CD14-positive monocyte (primary cell): ENCODE measurements around the gene TRIM7. TPM values are rescaled to one million over a fixed set of nuclear protein-coding genes. Genes with fewer than 3 reads are reported as not detected.

Experiments
- DNase-seq, 3 donors: peaks; one replicate each; pipeline ENCODE4 v3.0.0-alpha.2; 2011 to 2022
- H2AFZ ChIP-seq: 2 replicates; pipeline ENCODE4 v1.6.0; 2012; ENCODE audit warnings: mild to moderate bottlenecking, low read depth, low read length, inconsistent platforms; ENCODE audit not compliant: insufficient read depth, poor library complexity, severe bottlenecking
- H3K27ac ChIP-seq, 2 donors: 1 replicate in 1 of 2; 2 replicates in 1 of 2; pipeline ENCODE4 v1.5.1; 2012 to 2013; ENCODE audit warnings: low read length in 2 of 2, control low read depth in 1 of 2, inconsistent platforms in 1 of 2, low read depth in 1 of 2, mild to moderate bottlenecking in 1 of 2
- H3K27me3 ChIP-seq, 2 donors: one replicate each; pipeline versions ENCODE4 v1.6.0 to v1.6.1; 2011 to 2013; ENCODE audit warnings: low read length in 2 of 2; ENCODE audit not compliant: control insufficient read depth in 2 of 2, insufficient read depth in 2 of 2
- H3K36me3 ChIP-seq, 2 donors: replicated peaks in 1 of 2; 1 replicate in 1 of 2; 2 replicates in 1 of 2; pipeline versions ENCODE4 v1.5.1 to v1.6.1; 2012 to 2013; ENCODE audit warnings: low read length in 2 of 2, control low read depth in 1 of 2, inconsistent platforms in 1 of 2, mild to moderate bottlenecking in 1 of 2; ENCODE audit not compliant: insufficient read depth in 2 of 2, control insufficient read depth in 1 of 2
- H3K4me1 ChIP-seq, 2 donors: 1 replicate in 1 of 2; 2 replicates in 1 of 2; pipeline versions ENCODE4 v1.5.1 to v1.6.1; 2012 to 2013; ENCODE audit warnings: low read length in 2 of 2, control low read depth in 1 of 2, inconsistent platforms in 1 of 2, mild to moderate bottlenecking in 1 of 2, moderate library complexity in 1 of 2; ENCODE audit not compliant: insufficient read depth in 2 of 2, control insufficient read depth in 1 of 2
- H3K4me2 ChIP-seq: replicated peaks from 2 replicates; pipeline ENCODE3; 2012; ENCODE audit warnings: low read length, moderate library complexity, mild to moderate bottlenecking; ENCODE audit not compliant: poor library complexity, severe bottlenecking; ENCODE audit errors: extremely low read depth
- H3K4me3 ChIP-seq, 3 experiments: fragments of 200-600 bp in 1 of 3; sonication (generic) in 1 of 3; replicated peaks in 1 of 3; 1 replicate in 2 of 3; 2 replicates in 1 of 3; pipeline ENCODE4 v1.5.1; 2011 to 2013; ENCODE audit warnings: low read length in 3 of 3, mild to moderate bottlenecking in 3 of 3, control low read depth in 2 of 3, low read depth in 2 of 3, inconsistent platforms in 1 of 3, moderate library complexity in 1 of 3
- H3K79me2 ChIP-seq: 2 replicates; pipeline ENCODE4 v1.6.0; 2012; ENCODE audit warnings: mild to moderate bottlenecking, control low read depth, inconsistent platforms, low read length, moderate library complexity; ENCODE audit not compliant: insufficient read depth
- H3K9ac ChIP-seq: 2 replicates; pipeline ENCODE4 v1.6.0; 2017; ENCODE audit warnings: low read length, mild to moderate bottlenecking; ENCODE audit not compliant: insufficient read depth, poor library complexity, severe bottlenecking
- H3K9me3 ChIP-seq, 2 donors: replicated peaks in 1 of 2; 1 replicate in 1 of 2; 2 replicates in 1 of 2; pipeline versions ENCODE4 v1.5.1 to v1.6.1; 2012 to 2013; ENCODE audit warnings: low read length in 2 of 2, control low read depth in 1 of 2; ENCODE audit not compliant: control insufficient read depth in 1 of 2, insufficient read depth in 1 of 2
- H4K20me1 ChIP-seq: 2 replicates; pipeline ENCODE4 v1.6.0; 2012; ENCODE audit warnings: mild to moderate bottlenecking, low read length, control low read depth, moderate library complexity; ENCODE audit not compliant: insufficient read depth
- H3K27ac Mint-ChIP-seq, 7 donors: one replicate each; pipeline ENCODE4 v1.8.0; 2020; ENCODE audit warnings: mild to moderate bottlenecking in 7 of 7, mixed read lengths in 7 of 7, moderate library complexity in 6 of 7, inconsistent platforms in 2 of 7
- H3K27me3 Mint-ChIP-seq, 3 donors: one replicate each; pipeline ENCODE4 v1.8.0; 2021 to 2022; ENCODE audit warnings: low read depth in 3 of 3, mild to moderate bottlenecking in 3 of 3, mixed read lengths in 3 of 3, moderate library complexity in 3 of 3, inconsistent platforms in 1 of 3
- H3K36me3 Mint-ChIP-seq, 2 donors: one replicate each; pipeline ENCODE4 v1.8.0; 2020; ENCODE audit warnings: mixed read lengths in 2 of 2, inconsistent platforms in 1 of 2, mild to moderate bottlenecking in 1 of 2
- H3K4me1 Mint-ChIP-seq: one replicate; pipeline ENCODE4 v1.8.0; 2020; ENCODE audit warnings: mild to moderate bottlenecking, mixed read lengths
- H3K4me3 Mint-ChIP-seq, 2 donors: one replicate each; pipeline ENCODE4 v1.8.0; 2020; ENCODE audit warnings: mild to moderate bottlenecking in 2 of 2, mixed read lengths in 2 of 2, moderate library complexity in 1 of 2
- H3K9me3 Mint-ChIP-seq, 7 donors: one replicate each; pipeline ENCODE4 v1.8.0; 2020 to 2022; ENCODE audit warnings: mixed read lengths in 7 of 7, mild to moderate bottlenecking in 6 of 7, moderate library complexity in 6 of 7, inconsistent platforms in 2 of 7
- CTCF ChIP-seq: fragments of 200-600 bp; IDR thresholded peaks from one replicate; pipeline ENCODE4 v1.8.0; 2022; ENCODE audit warnings: antibody characterized with exemption, mild to moderate bottlenecking
- WGBS: methylation state at CpG from one replicate; pipeline ENCODE4 v1.1.5; 2013; ENCODE audit warnings: missing lambda C conversion rate; ENCODE audit not compliant: insufficient coverage; 5-methylcytosine and 5-hydroxymethylcytosine counted together
- intact Hi-C, 2 donors: fragments of 100-400 bp; cut with micrococcal nuclease; formaldehyde crosslinking; loops; one replicate each; pipeline versions ENCODE4 v1.15.0 to v1.15.1; 2023
- polyA plus RNA-seq, 3 donors: library from polyadenylated mRNA; depleted of rRNA in 1 of 3; unstranded in 2 of 3; stranded (reverse) in 1 of 3; fragments of 300-500 nt in 2 of 3; fragments of >200 nt in 1 of 3; fragmentation: Illumina TruSeq in 2 of 3; gene quantifications; 1 replicate in 2 of 3; 2 replicates in 1 of 3; pipeline ENCODE4 v1.2.3, GENCODE V29; 2012 to 2021

The TRIM7 gene
- polyA plus RNA-seq, 3 donors: 9.5 to 12.8 (median 10.3) TPM

- Histone ChIP-seq H2AFZ (no peak overlapping the region), H3K27me3 (no peaks in the 10 kb centered on the region), H3K79me2 (peaks cover 4% of the 10 kb centered on the region), H3K9ac (no peak overlapping the region), H4K20me1 (peaks cover 44% of the 10 kb centered on the region), H3K27ac (peak overlapping the region in 1 of 2 donors; percentile 26), H3K36me3 (peaks cover 53 to 87% of the 10 kb centered on the region in 2 donors), H3K4me1 (no peaks in the 10 kb centered on the region), H3K4me2 (no peak overlapping the region), H3K4me3 (no peak overlapping the region), H3K9me3 (no peaks in the 10 kb centered on the region)
- peak overlapping the region in 6 of 7 donors; percentile 30 to 70 (median 48) for H3K27ac Mint-ChIP-seq
- peaks cover 75 to 91% of the 10 kb centered on the region in 2 donors for H3K36me3 Mint-ChIP-seq
- no peaks in the 10 kb centered on the region for H3K27me3 Mint-ChIP-seq
- intact Hi-C loops: no loop called here
- WGBS: 96% methylated on average over 9 of the region's 16 CpGs
- no peak for DNase-seq
- no peak for TF ChIP-seq CTCF
- H3K9me3 Mint-ChIP-seq: peaks cover 0 to under 1% (median 0%) of the 10 kb centered on the region in 7 donors
- no peak overlapping the region for H3K4me3 Mint-ChIP-seq
- peaks cover 5% of the 10 kb centered on the region for H3K4me1 Mint-ChIP-seq
Observed at GRCh38 chr5:181233088-181233800, 28.2 kb upstream of the TRIM7 start.

- no peak overlapping the region for H3K4me3 Mint-ChIP-seq
- Histone ChIP-seq H3K4me1 (no peaks in the 10 kb centered on the region), H2AFZ (no peak overlapping the region), H3K4me2 (no peak overlapping the region), H3K27me3 (no peaks in the 10 kb centered on the region), H3K4me3 (no peak overlapping the region), H3K79me2 (peaks cover 7% of the 10 kb centered on the region), H3K9me3 (no peaks in the 10 kb centered on the region), H3K9ac (no peak overlapping the region), H3K36me3 (peaks cover 47 to 84% of the 10 kb centered on the region in 2 donors), H3K27ac (peak overlapping the region in 1 of 2 donors; percentile 26), H4K20me1 (peaks cover 38% of the 10 kb centered on the region)
- H3K27me3 Mint-ChIP-seq: no peaks in the 10 kb centered on the region
- intact Hi-C loops: no loop called here
- no peak for DNase-seq
- WGBS: 92% methylated on average over 17 of the region's 18 CpGs
- peaks cover 69 to 91% of the 10 kb centered on the region in 2 donors for H3K36me3 Mint-ChIP-seq
- no peak for TF ChIP-seq CTCF
- peak overlapping the region in 3 of 7 donors; percentile 6 to 70 (median 9) for H3K27ac Mint-ChIP-seq
- peaks cover 5% of the 10 kb centered on the region for H3K4me1 Mint-ChIP-seq
- H3K9me3 Mint-ChIP-seq: no peaks in the 10 kb centered on the region
Observed at GRCh38 chr5:181232593-181232992, 27.6 kb upstream of the TRIM7 start.
